Activated T-helper 9 cell treated with anti-CD3 and anti-CD28 coated beads, Interleukin-2, amount 50 U/mL, for 16 hours (primary cell): ENCODE measurements around the gene ARL8A.
"Not testable (repeated sequence)": the region's sequence is repeated elsewhere in the genome, so short reads cannot be mapped to it uniquely, and the experiment has no call there.

Experiments
- DNase-seq: peaks from one replicate; pipeline ENCODE4 v3.0.0-alpha.2; 2020; ENCODE audit warnings: low read depth

ARL8A gene

GRCh38 chr1:202158810-202159533, 14.4 kb upstream of the ARL8A start:
- no peak for DNase-seq

- DNase-seq = no peak
Observed at GRCh38 chr1:202157945-202158344, 13.4 kb upstream of the ARL8A start.

- DNase-seq = no peak
Observed at GRCh38 chr1:202156590-202156989, 12.1 kb upstream of the ARL8A start.

GRCh38 chr1:202155478-202156021, 11.0 kb upstream of the ARL8A start:
- no peak for DNase-seq

- no peak for DNase-seq
Observed at GRCh38 chr1:202154766-202155477, 10.4 kb upstream of the ARL8A start.

- no peak for DNase-seq
Observed at GRCh38 chr1:202154148-202154765, 9.7 kb upstream of the ARL8A start.

- no peak for DNase-seq
Observed at GRCh38 chr1:202153284-202153683, 8.7 kb upstream of the ARL8A start.

- no peak for DNase-seq
Observed at GRCh38 chr1:202152399-202152798, 7.9 kb upstream of the ARL8A start.

- DNase-seq = no peak
Observed at GRCh38 chr1:202151045-202151444, 6.5 kb upstream of the ARL8A start.

- DNase-seq = no peak
Observed at GRCh38 chr1:202150602-202151001, 6.1 kb upstream of the ARL8A start.

- no peak for DNase-seq
Observed at GRCh38 chr1:202150187-202150586, 5.7 kb upstream of the ARL8A start.

GRCh38 chr1:202149566-202149965, 5.0 kb upstream of the ARL8A start:
- no peak for DNase-seq

- DNase-seq = no peak
Observed at GRCh38 chr1:202148391-202148790, 3.9 kb upstream of the ARL8A start.

GRCh38 chr1:202146993-202147392, 2.5 kb upstream of the ARL8A start:
- no peak for DNase-seq

- no peak for DNase-seq
Observed at GRCh38 chr1:202146279-202146678, 1.7 kb upstream of the ARL8A start.

GRCh38 chr1:202145744-202146140, 1.2 kb upstream of the ARL8A start:
- not testable (repeated sequence) for DNase-seq

GRCh38 chr1:202145068-202145743, 669 bp upstream of the ARL8A start:
- DNase-seq = no peak

- DNase-seq = no peak
Observed at GRCh38 chr1:202143768-202144401, 652 bp downstream of the ARL8A start.

- no peak for DNase-seq
Observed at GRCh38 chr1:202143011-202143767, 1.3 kb downstream of the ARL8A start.

GRCh38 chr1:202141468-202141867, 3.1 kb downstream of the ARL8A start:
- DNase-seq = not testable (repeated sequence)

GRCh38 chr1:202140833-202141232, 3.7 kb downstream of the ARL8A start:
- no peak for DNase-seq
